LNCaP clone FGC (cell line): ENCODE results near the gene ZDHHC22.

Source experiments
- DNase-seq: peaks from one replicate; pipeline ENCODE4 v3.0.0-alpha.2; 2011; ENCODE audit warnings: low read depth
- H3K4me3 ChIP-seq: 2 replicates; pipeline ENCODE4 v1.5.1; 2011; ENCODE audit warnings: mild to moderate bottlenecking, low read depth, low read length, control low read depth
- CTCF ChIP-seq: IDR thresholded peaks from 2 replicates; pipeline ENCODE4 v1.5.1; 2012; ENCODE audit warnings: mild to moderate bottlenecking; ENCODE audit not compliant: control insufficient read depth, insufficient read depth; ENCODE audit errors: extremely low read depth

The ZDHHC22 gene

GRCh38 chr14:77110286-77110685, 31.3 kb downstream of the ZDHHC22 start:
- DNase-seq: no peak
- H3K4me3 ChIP-seq: no peak overlapping the region
- no peak for TF ChIP-seq CTCF

- no peak for DNase-seq
Observed at GRCh38 chr14:77109656-77110055, 31.9 kb downstream of the ZDHHC22 start.

DNA sequence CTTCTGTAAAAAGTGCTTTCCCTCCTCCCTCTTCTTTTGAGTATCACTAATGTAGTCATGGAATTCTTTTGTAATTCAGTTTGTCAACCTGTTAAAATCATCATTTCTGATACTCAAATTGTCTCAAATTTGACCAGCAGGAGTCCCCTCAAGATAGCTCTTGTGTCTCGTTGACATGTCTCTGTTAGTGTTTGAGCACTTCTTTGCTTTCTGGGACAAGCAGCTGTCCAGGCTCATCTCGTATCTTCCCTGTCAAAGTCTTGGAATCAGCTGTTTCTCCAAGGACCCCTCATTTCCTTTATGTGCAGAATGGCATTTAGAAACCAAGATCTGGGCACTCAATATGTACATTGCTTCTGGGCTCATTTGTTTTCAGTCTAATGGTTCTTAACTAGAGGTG, 32.8 kb downstream of the ZDHHC22 start:
- no peak for TF ChIP-seq CTCF
- no peak overlapping the region for H3K4me3 ChIP-seq
- DNase-seq: no peak

More at GRCh38 chr14:77109656-77110055, 31.9 kb downstream of the ZDHHC22 start:
- no peak overlapping the region for H3K4me3 ChIP-seq
- no peak for TF ChIP-seq CTCF

GRCh38 chr14:77107228-77107627, 34.4 kb downstream of the ZDHHC22 start:
- no peak for TF ChIP-seq CTCF
- DNase-seq: no peak
- no peak overlapping the region for H3K4me3 ChIP-seq

- no peak overlapping the region for H3K4me3 ChIP-seq
- no peak for DNase-seq
- TF ChIP-seq CTCF: no peak
Observed at GRCh38 chr14:77106666-77107065, 34.9 kb downstream of the ZDHHC22 start.

DNA sequence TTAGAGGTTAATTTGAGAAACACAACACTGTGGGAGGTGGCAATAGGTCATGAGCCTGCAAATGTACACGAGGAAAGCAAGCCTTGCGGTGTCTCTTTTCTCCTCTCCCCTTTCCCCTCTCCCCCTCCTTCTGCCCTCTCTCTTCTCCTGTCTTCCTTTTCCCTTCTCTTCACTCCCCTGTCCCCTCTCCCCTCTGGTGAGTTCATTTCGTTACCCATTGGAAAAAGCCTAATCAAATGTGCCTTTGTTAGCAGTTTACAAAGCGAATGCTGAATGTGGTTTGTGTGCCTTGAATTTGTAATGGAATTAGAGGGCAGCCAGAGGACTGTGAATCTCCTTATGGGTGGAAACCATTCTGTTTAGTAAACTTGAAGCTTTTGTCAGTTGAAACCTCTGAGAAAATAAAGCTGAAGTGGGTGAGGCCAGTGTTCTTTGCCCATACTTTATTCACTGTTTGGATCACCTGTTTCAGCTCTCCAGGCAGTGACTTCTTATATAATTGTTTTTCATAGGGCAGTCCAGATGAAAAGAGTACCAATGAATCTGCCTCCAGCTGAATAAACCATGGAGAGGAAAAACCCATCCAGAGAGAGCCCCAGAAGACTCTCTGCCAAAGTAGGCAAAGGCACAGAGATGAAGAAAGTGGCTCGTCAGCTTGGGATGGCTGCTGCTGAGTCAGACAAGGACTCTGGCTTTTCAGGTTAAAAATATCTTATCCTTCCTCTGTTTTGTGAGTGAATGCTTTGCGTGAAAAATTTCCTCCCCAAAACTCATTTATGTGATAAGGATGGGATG, 36.2 kb downstream of the ZDHHC22 start:
- DNase-seq: no peak
- no peak overlapping the region for H3K4me3 ChIP-seq
- no peak for TF ChIP-seq CTCF

- DNase-seq: no peak
- no peak overlapping the region for H3K4me3 ChIP-seq
- TF ChIP-seq CTCF: no peak
Observed at GRCh38 chr14:77104393-77104792, 37.2 kb downstream of the ZDHHC22 start.
